B cell (primary cell): ENCODE data around the gene UCKL1. TPM values are rescaled to one million over a fixed set of nuclear protein-coding genes. Genes with fewer than 3 reads are reported as not detected.

Source experiments
- ATAC-seq: fragments of 200-7000 bp; cut with Tn5 transposase; one replicate; pipeline ENCODE4 v1.10.0; 2021; ENCODE audit warnings: low read depth, mild to moderate bottlenecking, moderate number of reproducible peaks, moderate library complexity
- CTCF ChIA-PET: fragments of 350-600 bp; sonication (Branson Sonifier 250); formaldehyde crosslinking; loops from one replicate; lab custom pipeline; 2021; ENCODE audit warnings: antibody characterized with exemption, inconsistent platforms; lab: Charles Lee
- POLR2A ChIA-PET: fragments of 350-600 bp; sonication (Branson Sonifier 250); formaldehyde crosslinking; loops from one replicate; lab custom pipeline; 2021; ENCODE audit warnings: antibody characterized with exemption; lab: Charles Lee
- DNase-seq: peaks from one replicate; pipeline ENCODE4 v3.0.0; 2013
- H2AFZ ChIP-seq: 2 replicates; pipeline ENCODE4 v1.6.1; 2012; ENCODE audit warnings: mild to moderate bottlenecking, low read depth, low read length; ENCODE audit not compliant: insufficient read depth, poor library complexity, severe bottlenecking
- H3K27ac ChIP-seq, 2 donors: 1 replicate in 1 of 2; 2 replicates in 1 of 2; pipeline ENCODE4 v1.5.1; 2012 to 2013; ENCODE audit warnings: low read length in 2 of 2, mild to moderate bottlenecking in 2 of 2, moderate library complexity in 1 of 2
- H3K27me3 ChIP-seq, 4 experiments: fragments of 200-600 bp in 1 of 4; sonication (generic) in 1 of 4; replicated peaks in 1 of 4; 1 replicate in 2 of 4; 2 replicates in 2 of 4; pipeline versions ENCODE4 v1.6.1 to v1.7.0; 2013 to 2016; ENCODE audit warnings: low read length in 3 of 4, mild to moderate bottlenecking in 2 of 4, mixed read lengths in 1 of 4, moderate library complexity in 1 of 4; ENCODE audit not compliant: insufficient read depth in 4 of 4, control insufficient read depth in 3 of 4; ENCODE audit errors: control extremely low read depth in 1 of 4
- H3K36me3 ChIP-seq, 2 experiments: replicated peaks in 1 of 2; 1 replicate in 1 of 2; 2 replicates in 1 of 2; pipeline versions ENCODE4 v1.6.1 to v1.7.1; 2013; ENCODE audit warnings: low read length in 1 of 2; ENCODE audit not compliant: insufficient read depth in 2 of 2, control insufficient read depth in 1 of 2; ENCODE audit errors: control extremely low read depth in 1 of 2, extremely low read depth in 1 of 2
- H3K4me1 ChIP-seq, 2 donors: fragments of 200-600 bp in 1 of 2; sonication (generic) in 1 of 2; 1 replicate in 1 of 2; 2 replicates in 1 of 2; pipeline versions ENCODE4 v1.5.1 to v1.6.1; 2013 to 2017; ENCODE audit warnings: low read length in 2 of 2; ENCODE audit not compliant: control insufficient read depth in 2 of 2, insufficient read depth in 2 of 2
- H3K4me2 ChIP-seq: replicated peaks from 2 replicates; pipeline ENCODE3; 2012; ENCODE audit warnings: mild to moderate bottlenecking, low read depth, low read length; ENCODE audit not compliant: poor library complexity, severe bottlenecking
- H3K4me3 ChIP-seq, 5 experiments: fragments of 200-600 bp in 1 of 5; sonication (generic) in 1 of 5; 1 replicate in 3 of 5; 2 replicates in 2 of 5; pipeline versions ENCODE4 v1.5.1 to v1.7.0; 2011 to 2016; ENCODE audit warnings: low read length in 4 of 5, mild to moderate bottlenecking in 4 of 5, low read depth in 2 of 5, control low read depth in 1 of 5, moderate library complexity in 1 of 5; ENCODE audit not compliant: insufficient read depth in 1 of 5; ENCODE audit errors: control extremely low read depth in 1 of 5, extremely low read depth in 1 of 5
- H3K79me2 ChIP-seq: fragments of 200-600 bp; sonication (generic); one replicate; pipeline ENCODE4 v1.6.0; 2016; ENCODE audit warnings: low read length; ENCODE audit not compliant: control insufficient read depth, insufficient read depth
- H3K9ac ChIP-seq: fragments of 200-600 bp; sonication (generic); 2 replicates; pipeline ENCODE4 v1.6.1; 2017; ENCODE audit warnings: mild to moderate bottlenecking, low read length, moderate library complexity
- H3K9me3 ChIP-seq, 3 donors: one replicate each; pipeline versions ENCODE4 v1.6.1 to v1.7.1; 2013; ENCODE audit warnings: low read length in 2 of 3; ENCODE audit not compliant: control insufficient read depth in 2 of 3, insufficient read depth in 1 of 3; ENCODE audit errors: control extremely low read depth in 1 of 3
- H4K20me1 ChIP-seq: 2 replicates; pipeline ENCODE4 v1.6.0; 2012; ENCODE audit warnings: mild to moderate bottlenecking, low read length; ENCODE audit not compliant: insufficient read depth, control insufficient read depth, poor library complexity, severe bottlenecking
- H3K27ac Mint-ChIP-seq: one replicate; pipeline ENCODE4 v1.8.0; 2021; ENCODE audit warnings: mixed read lengths
- H3K27me3 Mint-ChIP-seq: one replicate; pipeline ENCODE4 v1.8.0; 2021; ENCODE audit warnings: mixed read lengths
- H3K4me1 Mint-ChIP-seq: one replicate; pipeline ENCODE4 v1.8.0; 2021; ENCODE audit warnings: mixed read lengths
- H3K4me3 Mint-ChIP-seq: one replicate; pipeline ENCODE4 v1.8.0; 2021; ENCODE audit warnings: mixed read lengths
- H3K9me3 Mint-ChIP-seq: one replicate; pipeline ENCODE4 v1.8.0; 2022; ENCODE audit warnings: mixed read lengths; ENCODE audit not compliant: insufficient read depth
- EZH2 ChIP-seq: IDR thresholded peaks from 2 replicates; pipeline ENCODE4 v1.6.1; 2012; ENCODE audit warnings: borderline replicate concordance, low read depth, mild to moderate bottlenecking, moderate library complexity, low read length; ENCODE audit not compliant: insufficient read depth, poor library complexity, severe bottlenecking
- WGBS: methylation state at CpG from one replicate; pipeline ENCODE4 v1.1.5; 2013; ENCODE audit warnings: missing lambda C conversion rate; ENCODE audit not compliant: insufficient coverage; 5-methylcytosine and 5-hydroxymethylcytosine counted together
- intact Hi-C: fragments of 100-400 bp; cut with micrococcal nuclease; formaldehyde crosslinking; loops from one replicate; pipeline ENCODE4 v1.10.0; 2022
- polyA plus RNA-seq: library from polyadenylated mRNA; depleted of rRNA; stranded (reverse); fragments of >200 nt; gene quantifications from 2 replicates; pipeline ENCODE4 v1.2.3, GENCODE V29; 2012
- total RNA-seq, 2 donors: library from RNA; stranded (reverse); fragments of 120-200 nt in 1 of 2; gene quantifications; 1 replicate in 1 of 2; 2 replicates in 1 of 2; pipeline versions ENCODE4 v1.2.3 to v1.2.4, GENCODE V29; 2013 to 2022
- TF ChIP-seq, protein P1 (sequence below): fragments of 200-600 bp; IDR thresholded peaks from one replicate; pipeline ENCODE4 v1.8.0; 2022; ENCODE audit warnings: antibody characterized with exemption, mild to moderate bottlenecking

The UCKL1 gene
- total and polyA plus RNA-seq, 2 donors (not counting 1 experiment from before 2014, with no cell fraction given), result 106 to 199 TPM

- H3K27ac Mint-ChIP-seq, result peak within 1 kb of the TSS; percentile 94
- Histone ChIP-seq H3K36me3 (peaks cover 0 to 19% of the 10 kb centered on the region in 2 experiments), H3K4me3 (peak within 1 kb of the TSS; percentile 13 to 85 (median 74)), H3K9ac (peak within 1 kb of the TSS; percentile 76), H2AFZ (peak within 1 kb of the TSS; percentile 80), H3K27me3 (no peaks in the 10 kb centered on the region), H3K79me2 (peaks cover 32% of the 10 kb centered on the region), H4K20me1 (peaks cover 38% of the 10 kb centered on the region), H3K4me1 (peaks cover 30 to 46% of the 10 kb centered on the region in 2 donors), H3K27ac (peak within 1 kb of the TSS; percentile 69 to 87), H3K4me2 (peak within 1 kb of the TSS; percentile 93), H3K9me3 (no peaks in the 10 kb centered on the region)
- CTCF ChIA-PET, result interaction anchor here (0.6 to 2.3 kb wide), 17 partner anchors 24 to 483 kb away, joined by 3 to 25 read pairs (median 5); partner anchors contain the start of genes LKAAEAR1, OPRL1, PTK6 and RGS19
- H3K9me3 Mint-ChIP-seq, result no peaks in the 10 kb centered on the region
- no peaks in the 10 kb centered on the region for H3K27me3 Mint-ChIP-seq
- H3K4me3 Mint-ChIP-seq, result peak within 1 kb of the TSS; percentile 90
- DNase-seq (peak; percentile 81), ATAC-seq (peak; percentile 31)
- 0% methylated on average over 51 of the region's 52 CpGs for WGBS
- intact Hi-C loops, result loop anchor here (1.0 to 5.0 kb wide), 5 partner anchors 59 to 141 kb away; partner anchors contain the start of genes DNAJC5, LKAAEAR1, OPRL1 and TCEA2
- TF ChIP-seq, protein P1, sequence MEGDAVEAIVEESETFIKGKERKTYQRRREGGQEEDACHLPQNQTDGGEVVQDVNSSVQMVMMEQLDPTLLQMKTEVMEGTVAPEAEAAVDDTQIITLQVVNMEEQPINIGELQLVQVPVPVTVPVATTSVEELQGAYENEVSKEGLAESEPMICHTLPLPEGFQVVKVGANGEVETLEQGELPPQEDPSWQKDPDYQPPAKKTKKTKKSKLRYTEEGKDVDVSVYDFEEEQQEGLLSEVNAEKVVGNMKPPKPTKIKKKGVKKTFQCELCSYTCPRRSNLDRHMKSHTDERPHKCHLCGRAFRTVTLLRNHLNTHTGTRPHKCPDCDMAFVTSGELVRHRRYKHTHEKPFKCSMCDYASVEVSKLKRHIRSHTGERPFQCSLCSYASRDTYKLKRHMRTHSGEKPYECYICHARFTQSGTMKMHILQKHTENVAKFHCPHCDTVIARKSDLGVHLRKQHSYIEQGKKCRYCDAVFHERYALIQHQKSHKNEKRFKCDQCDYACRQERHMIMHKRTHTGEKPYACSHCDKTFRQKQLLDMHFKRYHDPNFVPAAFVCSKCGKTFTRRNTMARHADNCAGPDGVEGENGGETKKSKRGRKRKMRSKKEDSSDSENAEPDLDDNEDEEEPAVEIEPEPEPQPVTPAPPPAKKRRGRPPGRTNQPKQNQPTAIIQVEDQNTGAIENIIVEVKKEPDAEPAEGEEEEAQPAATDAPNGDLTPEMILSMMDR, result no peak
- POLR2A ChIA-PET, result interaction anchor here (0.7 to 2.3 kb wide), 14 partner anchors 24 to 484 kb away, joined by 3 to 12 read pairs (median 4); partner anchors contain the start of genes DNAJC5, OPRL1, PPDPF and RGS19
- peaks cover 53% of the 10 kb centered on the region for H3K4me1 Mint-ChIP-seq
Measured at GRCh38 chr20:63979557-63980316, 23.5 kb upstream of the UCKL1 start, which contains the start of gene SAMD10. Gene SAMD10, minus strand, starts transcription at chr20:63979642. Its CDS starts 175 bp downstream, at chr20:63979467.

- Histone ChIP-seq H3K9ac (peak overlapping the region; percentile 76), H3K4me1 (peaks cover 30 to 46% of the 10 kb centered on the region in 2 donors), H4K20me1 (peaks cover 32% of the 10 kb centered on the region), H3K4me2 (peak overlapping the region; percentile 93), H3K4me3 (peak overlapping the region in 4 of 5 experiments; percentile 53 to 85 (median 76)), H3K27me3 (no peaks in the 10 kb centered on the region), H2AFZ (peak overlapping the region; percentile 80), H3K79me2 (peaks cover 27% of the 10 kb centered on the region), H3K9me3 (no peaks in the 10 kb centered on the region), H3K36me3 (peaks cover 0 to 15% of the 10 kb centered on the region in 2 experiments), H3K27ac (peak overlapping the region; percentile 37 to 81)
- TF ChIP-seq, protein P1, result no peak
- no peak for TF ChIP-seq EZH2
- H3K27me3 Mint-ChIP-seq, result no peaks in the 10 kb centered on the region
- POLR2A ChIA-PET, result interaction anchor here (0.7 to 2.3 kb wide), 9 partner anchors 23 to 483 kb away, joined by 3 to 12 read pairs (median 5); partner anchors contain the start of genes DNAJC5, OPRL1, PPDPF and RGS19
- intact Hi-C loops, result no loop called here
- ATAC-seq, result no peak
- no peaks in the 10 kb centered on the region for H3K9me3 Mint-ChIP-seq
- H3K27ac Mint-ChIP-seq, result peak overlapping the region; percentile 89
- under 1% methylated on average over 47 of the region's 47 CpGs for WGBS
- CTCF ChIA-PET, result interaction anchor here (0.6 to 2.3 kb wide), 8 partner anchors 23 to 442 kb away, joined by 3 to 25 read pairs (median 6); partner anchors contain the start of genes LKAAEAR1, OPRL1, PTK6 and RGS19
- H3K4me3 Mint-ChIP-seq, result peak overlapping the region; percentile 83
- H3K4me1 Mint-ChIP-seq, result peaks cover 49% of the 10 kb centered on the region
- no peak for DNase-seq
Measured at GRCh38 chr20:63979229-63979556, 23.0 kb upstream of the UCKL1 start.
